BLaER1 treated with 17β-estradiol and CSF1 and Interleukin-3, amounts not matched to agents 10 nM and 100 nM (cell line): ENCODE results near the gene SIK3.

Source experiments
- H3K27ac ChIP-seq, 11 experiments: shearing (Covaris generic); formaldehyde crosslinking; 2 replicates each; pipeline ENCODE4 v1.8.1; 2022
- H3K27me3 ChIP-seq, 11 experiments: shearing (Covaris generic); formaldehyde crosslinking; 2 replicates each; pipeline ENCODE4 v1.8.1; 2022
- H3K36me3 ChIP-seq, 11 experiments: shearing (Covaris generic); formaldehyde crosslinking; 2 replicates each; pipeline ENCODE4 v1.8.1; 2022
- H3K4me1 ChIP-seq, 10 experiments: shearing (Covaris generic); formaldehyde crosslinking; 2 replicates each; pipeline ENCODE4 v1.8.1; 2022
- H3K4me2 ChIP-seq, 11 experiments: shearing (Covaris generic); formaldehyde crosslinking; 2 replicates each; pipeline ENCODE4 v1.8.1; 2022
- H3K4me3 ChIP-seq, 10 experiments: shearing (Covaris generic); formaldehyde crosslinking; 2 replicates each; pipeline ENCODE4 v1.8.1; 2022
- H3K9ac ChIP-seq, 11 experiments: shearing (Covaris generic); formaldehyde crosslinking; 2 replicates each; pipeline ENCODE4 v1.8.1; 2022
- H3K9me3 ChIP-seq, 11 experiments: shearing (Covaris generic); formaldehyde crosslinking; replicated peaks in 1 of 11; 2 replicates each; pipeline ENCODE4 v1.8.1; 2022
- H4K20me1 ChIP-seq, 11 experiments: shearing (Covaris generic); formaldehyde crosslinking; 2 replicates each; pipeline ENCODE4 v1.8.1; 2022
- Cebpa-rat ChIP-seq, 11 experiments: shearing (Covaris generic); IDR thresholded peaks; 2 replicates each; pipeline ENCODE4 v1.8.1; 2022

SIK3 gene

DNA sequence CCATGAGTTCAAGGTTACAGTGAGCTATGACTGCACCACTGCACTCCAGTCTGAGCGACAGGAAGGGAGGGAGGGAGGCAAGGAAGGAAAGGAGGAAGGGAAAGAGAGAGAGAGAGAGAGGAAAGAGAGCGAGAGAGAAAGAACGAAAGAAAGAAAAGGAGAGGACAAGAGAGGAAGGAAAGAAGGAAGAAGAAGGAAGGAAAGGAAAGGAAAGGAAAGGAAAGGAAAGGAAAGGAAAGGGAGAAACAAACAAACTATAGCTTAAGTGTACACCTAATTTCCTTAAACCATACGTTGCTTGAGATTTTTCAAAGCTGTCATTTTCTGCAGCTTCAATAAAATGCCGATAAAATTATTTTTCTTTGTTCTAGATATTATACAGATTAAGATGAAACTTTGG is 180.6 kb downstream of the SIK3 start:
- peak overlapping the region in 3 of 11 experiments; percentile 3 to 16 (median 6); a peak in 1 of 22 replicates for H3K4me2 ChIP-seq
- peaks cover 0 to 9% (median 0%) of the 10 kb centered on the region in 11 experiments; a peak in 1 of 22 replicates for H4K20me1 ChIP-seq
- H3K36me3 ChIP-seq: peaks cover 6 to 32% (median 22%) of the 10 kb centered on the region in 11 experiments; a peak in 17 of 22 replicates
- H3K4me1 ChIP-seq: peaks cover 0 to 61% (median 17%) of the 10 kb centered on the region in 10 experiments; a peak in 13 of 20 replicates
- no peak overlapping the region for H3K4me3 ChIP-seq
- no peak overlapping the region for H3K9ac ChIP-seq
- no peak overlapping the region for H3K27ac ChIP-seq
- TF ChIP-seq Cebpa-rat (IDR thresholded peaks at IDR 0.05): no peak
- no peaks in the 10 kb centered on the region for H3K9me3 ChIP-seq
- H3K27me3 ChIP-seq: no peaks in the 10 kb centered on the region

- H3K9ac ChIP-seq: no peak overlapping the region
- no peak overlapping the region for H3K4me3 ChIP-seq
- peaks cover 6 to 25% (median 16%) of the 10 kb centered on the region in 11 experiments; a peak in 15 of 22 replicates for H3K36me3 ChIP-seq
- H3K4me1 ChIP-seq: peaks cover 0 to 68% (median 19%) of the 10 kb centered on the region in 10 experiments; a peak in 14 of 20 replicates
- H3K9me3 ChIP-seq: no peaks in the 10 kb centered on the region
- H3K4me2 ChIP-seq: no peak overlapping the region; a peak in 1 of 22 replicates
- no peak overlapping the region for H3K27ac ChIP-seq
- peaks cover 0 to 9% (median 0%) of the 10 kb centered on the region in 11 experiments; a peak in 1 of 22 replicates for H4K20me1 ChIP-seq
- H3K27me3 ChIP-seq: no peaks in the 10 kb centered on the region
- no peak for TF ChIP-seq Cebpa-rat (IDR thresholded peaks at IDR 0.05)
Observed at GRCh38 chr11:116916886-116917285, 181.3 kb downstream of the SIK3 start.

DNA sequence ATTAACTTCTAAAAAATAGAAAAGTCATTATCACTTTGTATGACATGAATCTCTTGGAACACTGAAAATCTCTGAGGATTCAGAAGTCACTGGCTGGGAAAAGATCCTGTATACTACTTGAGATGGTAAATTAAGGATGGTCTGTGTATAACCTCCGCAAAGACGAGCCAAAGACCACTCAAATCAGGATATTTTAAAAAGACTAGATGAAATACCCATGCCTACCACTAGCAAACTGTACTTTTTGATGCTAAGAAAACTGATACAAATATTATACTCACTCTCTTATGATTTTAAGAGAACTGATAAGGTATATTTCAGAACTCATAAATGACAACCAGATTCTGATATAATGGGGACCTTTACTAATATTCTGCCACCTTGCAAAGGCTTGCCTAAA is 182.2 kb downstream of the SIK3 start:
- no peak for TF ChIP-seq Cebpa-rat (IDR thresholded peaks at IDR 0.05)
- Histone ChIP-seq H3K27me3 (no peaks in the 10 kb centered on the region), H3K9ac (no peak overlapping the region), H3K27ac (no peak overlapping the region), H3K4me3 (no peak overlapping the region), H3K4me2 (no peak overlapping the region), H4K20me1 (peaks cover 0 to 9% (median 0%) of the 10 kb centered on the region in 11 experiments; a peak in 1 of 22 replicates), H3K36me3 (peaks cover 4 to 16% (median 8%) of the 10 kb centered on the region in 11 experiments; a peak in 15 of 22 replicates), H3K4me1 (peaks cover 0 to 72% (median 19%) of the 10 kb centered on the region in 10 experiments; a peak in 14 of 20 replicates), H3K9me3 (no peaks in the 10 kb centered on the region)

- Histone ChIP-seq H3K9ac (peak overlapping the region in 2 of 11 experiments; percentile 34 to 57; a peak in 4 of 22 replicates), H4K20me1 (peaks cover 0 to 16% (median 0%) of the 10 kb centered on the region in 11 experiments; a peak in 3 of 22 replicates), H3K4me1 (peaks cover 0 to 72% (median 19%) of the 10 kb centered on the region in 10 experiments; a peak in 14 of 20 replicates), H3K9me3 (no peaks in the 10 kb centered on the region), H3K4me2 (peak overlapping the region in 5 of 11 experiments; percentile 41 to 79 (median 69); a peak in 10 of 22 replicates), H3K4me3 (no peak overlapping the region), H3K36me3 (peaks cover 0 to 5% (median 0%) of the 10 kb centered on the region in 11 experiments; a peak in 4 of 22 replicates), H3K27ac (peak overlapping the region in 6 of 11 experiments; percentile 19 to 75 (median 68); a peak in 11 of 22 replicates), H3K27me3 (no peaks in the 10 kb centered on the region)
- TF ChIP-seq Cebpa-rat (IDR thresholded peaks at IDR 0.05): no peak
Observed at GRCh38 chr11:116913000-116913399, 185.2 kb downstream of the SIK3 start.

- TF ChIP-seq Cebpa-rat (IDR thresholded peaks at IDR 0.05): no peak
- peaks cover 0 to 25% (median 0%) of the 10 kb centered on the region in 11 experiments; a peak in 3 of 22 replicates for H4K20me1 ChIP-seq
- no peaks in the 10 kb centered on the region for H3K27me3 ChIP-seq
- peaks cover 0 to 74% (median 13%) of the 10 kb centered on the region in 10 experiments; a peak in 14 of 20 replicates for H3K4me1 ChIP-seq
- H3K9me3 ChIP-seq: no peaks in the 10 kb centered on the region
- peak overlapping the region in 6 of 11 experiments; percentile 8 to 75 (median 68); a peak in 11 of 22 replicates for H3K27ac ChIP-seq
- H3K4me3 ChIP-seq: no peak overlapping the region
- peaks cover 0 to 5% (median 0%) of the 10 kb centered on the region in 11 experiments; a peak in 4 of 22 replicates for H3K36me3 ChIP-seq
- peak overlapping the region in 5 of 11 experiments; percentile 41 to 79 (median 69); a peak in 10 of 22 replicates for H3K4me2 ChIP-seq
- H3K9ac ChIP-seq: peak overlapping the region in 3 of 11 experiments; percentile 34 to 59 (median 57); a peak in 5 of 22 replicates
Observed at GRCh38 chr11:116911976-116912734, 186.1 kb downstream of the SIK3 start.

DNA sequence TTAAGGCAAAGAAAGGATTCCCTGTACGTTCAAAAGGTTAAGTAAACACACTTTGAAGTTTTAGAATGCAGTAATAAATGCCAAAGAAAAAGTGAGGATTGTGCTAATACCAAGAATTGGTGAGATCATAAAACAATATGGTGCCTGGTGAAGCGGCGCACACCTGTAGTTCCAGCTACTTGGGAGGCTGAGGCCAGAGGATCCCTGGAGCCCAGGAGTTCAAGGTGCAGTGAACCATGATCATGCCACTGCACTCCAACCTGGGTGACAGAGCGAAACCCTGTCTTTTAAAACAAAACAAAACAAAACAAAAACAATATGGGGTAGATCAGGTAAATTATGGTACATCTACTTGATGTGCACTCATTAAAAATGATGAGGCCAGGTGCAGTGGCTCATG is 187.4 kb downstream of the SIK3 start:
- Histone ChIP-seq H3K4me2 (peak overlapping the region in 2 of 11 experiments; percentile 47 to 50; a peak in 1 of 22 replicates), H3K36me3 (peaks cover 0 to 7% (median 0%) of the 10 kb centered on the region in 11 experiments; a peak in 5 of 22 replicates), H3K4me3 (no peak overlapping the region), H3K9ac (no peak overlapping the region), H3K9me3 (no peaks in the 10 kb centered on the region), H3K4me1 (peaks cover 0 to 87% (median 11%) of the 10 kb centered on the region in 10 experiments; a peak in 10 of 20 replicates), H4K20me1 (peaks cover 0 to 32% (median 0%) of the 10 kb centered on the region in 11 experiments; a peak in 3 of 22 replicates), H3K27ac (peak overlapping the region in 2 of 11 experiments; percentile 1 to 42; a peak in 2 of 22 replicates), H3K27me3 (no peaks in the 10 kb centered on the region)
- no peak for TF ChIP-seq Cebpa-rat (IDR thresholded peaks at IDR 0.05)

DNA sequence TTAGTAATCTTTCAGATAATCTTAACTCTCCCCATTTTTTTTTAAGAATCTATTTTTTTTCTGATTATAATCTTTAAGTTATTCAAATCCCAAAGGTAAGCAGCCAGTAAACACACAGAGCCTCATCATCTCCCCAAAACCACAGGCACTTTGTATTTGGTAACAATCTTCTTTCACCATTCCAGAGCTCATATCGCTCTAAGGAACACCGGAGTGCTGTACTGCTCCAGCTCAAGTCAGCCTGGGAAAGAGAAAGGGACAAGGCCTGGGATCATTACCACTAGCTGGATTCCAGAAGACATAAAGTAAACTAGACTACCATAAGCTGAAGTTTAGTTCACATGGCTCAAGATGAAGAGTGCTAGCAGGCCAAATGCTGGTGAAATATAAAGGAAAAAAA is 187.8 kb downstream of the SIK3 start:
- TF ChIP-seq Cebpa-rat (IDR thresholded peaks at IDR 0.05): no peak
- H3K4me1 ChIP-seq: peaks cover 0 to 91% (median 11%) of the 10 kb centered on the region in 10 experiments; a peak in 10 of 20 replicates
- H3K4me2 ChIP-seq: peak overlapping the region in 3 of 11 experiments; percentile 47 to 50 (median 47); a peak in 4 of 22 replicates
- no peaks in the 10 kb centered on the region for H3K27me3 ChIP-seq
- H4K20me1 ChIP-seq: peaks cover 0 to 33% (median 0%) of the 10 kb centered on the region in 11 experiments; a peak in 3 of 22 replicates
- no peak overlapping the region for H3K9ac ChIP-seq
- no peak overlapping the region for H3K4me3 ChIP-seq
- peak overlapping the region in 3 of 11 experiments; percentile 1 to 42 (median 1); a peak in 3 of 22 replicates for H3K27ac ChIP-seq
- H3K36me3 ChIP-seq: peaks cover 0 to 12% (median 2%) of the 10 kb centered on the region in 11 experiments; a peak in 8 of 22 replicates
- H3K9me3 ChIP-seq: no peaks in the 10 kb centered on the region

- Histone ChIP-seq H3K27ac (peak overlapping the region in 4 of 11 experiments; percentile 15 to 68 (median 46); a peak in 7 of 22 replicates), H3K9ac (peak overlapping the region in 3 of 11 experiments; percentile 16 to 52 (median 22); a peak in 2 of 22 replicates), H4K20me1 (peaks cover 0 to 33% (median 0%) of the 10 kb centered on the region in 11 experiments; a peak in 3 of 22 replicates), H3K4me2 (peak overlapping the region in 4 of 11 experiments; percentile 43 to 82 (median 64); a peak in 7 of 22 replicates), H3K36me3 (peaks cover 0 to 22% (median 10%) of the 10 kb centered on the region in 11 experiments; a peak in 10 of 22 replicates), H3K27me3 (no peaks in the 10 kb centered on the region), H3K4me3 (no peak overlapping the region), H3K4me1 (peaks cover 0 to 88% (median 11%) of the 10 kb centered on the region in 10 experiments; a peak in 10 of 20 replicates), H3K9me3 (no peaks in the 10 kb centered on the region)
- no peak for TF ChIP-seq Cebpa-rat (IDR thresholded peaks at IDR 0.05)
Observed at GRCh38 chr11:116909245-116909644, 189.0 kb downstream of the SIK3 start.
